ENCODE data around the gene GARNL3.

DNA sequence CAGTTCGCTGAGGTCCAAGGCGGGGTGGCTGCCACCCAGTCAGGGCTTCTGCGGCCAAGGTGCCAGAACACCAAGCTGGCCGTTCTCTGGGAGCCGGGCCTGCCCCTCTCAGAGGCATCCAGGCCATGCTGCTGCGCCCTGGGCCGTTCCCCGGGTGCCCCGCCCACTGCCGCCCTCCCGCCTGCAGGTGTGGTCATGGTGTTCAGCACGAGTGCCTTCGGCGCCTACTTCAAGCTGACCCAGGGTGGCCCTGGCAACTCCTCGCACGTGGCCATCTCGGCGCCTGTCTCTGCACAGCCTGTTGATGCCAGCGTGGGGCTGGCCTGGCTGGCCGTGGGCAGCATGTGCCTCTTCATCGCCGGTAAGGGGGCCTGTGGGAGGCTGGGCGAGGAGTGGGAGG, 140.1 kb downstream of the GARNL3 start:
- TF ChIP-seq, protein P1, sequence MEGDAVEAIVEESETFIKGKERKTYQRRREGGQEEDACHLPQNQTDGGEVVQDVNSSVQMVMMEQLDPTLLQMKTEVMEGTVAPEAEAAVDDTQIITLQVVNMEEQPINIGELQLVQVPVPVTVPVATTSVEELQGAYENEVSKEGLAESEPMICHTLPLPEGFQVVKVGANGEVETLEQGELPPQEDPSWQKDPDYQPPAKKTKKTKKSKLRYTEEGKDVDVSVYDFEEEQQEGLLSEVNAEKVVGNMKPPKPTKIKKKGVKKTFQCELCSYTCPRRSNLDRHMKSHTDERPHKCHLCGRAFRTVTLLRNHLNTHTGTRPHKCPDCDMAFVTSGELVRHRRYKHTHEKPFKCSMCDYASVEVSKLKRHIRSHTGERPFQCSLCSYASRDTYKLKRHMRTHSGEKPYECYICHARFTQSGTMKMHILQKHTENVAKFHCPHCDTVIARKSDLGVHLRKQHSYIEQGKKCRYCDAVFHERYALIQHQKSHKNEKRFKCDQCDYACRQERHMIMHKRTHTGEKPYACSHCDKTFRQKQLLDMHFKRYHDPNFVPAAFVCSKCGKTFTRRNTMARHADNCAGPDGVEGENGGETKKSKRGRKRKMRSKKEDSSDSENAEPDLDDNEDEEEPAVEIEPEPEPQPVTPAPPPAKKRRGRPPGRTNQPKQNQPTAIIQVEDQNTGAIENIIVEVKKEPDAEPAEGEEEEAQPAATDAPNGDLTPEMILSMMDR (IDR thresholded peaks at IDR 0.05): no peak
- TF ChIP-seq POLR2A (IDR thresholded peaks at IDR 0.05; ENCODE audit: low read depth): no peak
- no peak for TF ChIP-seq POLR2AphosphoS5 (IDR thresholded peaks at IDR 0.05)
